ENCODE results near the gene NTRK3.

Gene NTRK3

GRCh38 chr15:87973501-87974215, 282.9 kb downstream of the NTRK3 start:
- no peak for TF ChIP-seq CTCF (IDR thresholded peaks at IDR 0.05; ENCODE audit: low read depth, low read length)
- no peak overlapping the region for H3K4me3 ChIP-seq (ENCODE audit: low read depth, low read length)
- in situ Hi-C loops (cut with HindIII; ENCODE audit: low sequenced_read_pairs): no loop called here
- no peak for DNase-seq (ENCODE audit: low read depth, low spot score)

- in situ Hi-C loops (cut with HindIII; ENCODE audit: low sequenced_read_pairs): no loop called here
- no peak for DNase-seq (ENCODE audit: low read depth, low spot score)
- no peak overlapping the region for H3K4me3 ChIP-seq (ENCODE audit: low read depth, low read length)
- TF ChIP-seq CTCF (IDR thresholded peaks at IDR 0.05; ENCODE audit: low read depth, low read length): no peak
These were observed 285.5 kb downstream of the NTRK3 start for GRCh38 chr15:87971076-87971475.

GRCh38 chr15:87967951-87968350, 288.6 kb downstream of the NTRK3 start:
- in situ Hi-C loops (cut with HindIII; ENCODE audit: low sequenced_read_pairs): no loop called here
- DNase-seq (ENCODE audit: low read depth, low spot score): no peak
- TF ChIP-seq CTCF (IDR thresholded peaks at IDR 0.05; ENCODE audit: low read depth, low read length): no peak
- no peak overlapping the region for H3K4me3 ChIP-seq (ENCODE audit: low read depth, low read length)

GRCh38 chr15:87965304-87965703, 291.2 kb downstream of the NTRK3 start:
- no peak for TF ChIP-seq CTCF (IDR thresholded peaks at IDR 0.05; ENCODE audit: low read depth, low read length)
- in situ Hi-C loops (cut with HindIII; ENCODE audit: low sequenced_read_pairs): no loop called here
- no peak for DNase-seq (ENCODE audit: low read depth, low spot score)
- no peak overlapping the region for H3K4me3 ChIP-seq (ENCODE audit: low read depth, low read length)

GRCh38 chr15:87962428-87962827, 294.1 kb downstream of the NTRK3 start:
- no peak overlapping the region for H3K4me3 ChIP-seq (ENCODE audit: low read depth, low read length)
- TF ChIP-seq CTCF (IDR thresholded peaks at IDR 0.05; ENCODE audit: low read depth, low read length): no peak
- in situ Hi-C loops (cut with HindIII; ENCODE audit: low sequenced_read_pairs): no loop called here
- DNase-seq (ENCODE audit: low read depth, low spot score): no peak

GRCh38 chr15:87961851-87962420, 294.6 kb downstream of the NTRK3 start:
- no peak for TF ChIP-seq CTCF (IDR thresholded peaks at IDR 0.05; ENCODE audit: low read depth, low read length)
- no peak overlapping the region for H3K4me3 ChIP-seq (ENCODE audit: low read depth, low read length)
- DNase-seq (ENCODE audit: low read depth, low spot score): no peak
- in situ Hi-C loops (cut with HindIII; ENCODE audit: low sequenced_read_pairs): no loop called here

All from astrocyte of the spinal cord (primary cell).